DOHH2 (cell line): ENCODE results near the gene NLRC3.

ENCODE experiments used
- CTCF ChIP-seq: fragments of 200-600 bp; sonication (generic); IDR thresholded peaks from one replicate; pipeline ENCODE4 v1.5.1; 2014; ENCODE audit warnings: antibody characterized with exemption, mild to moderate bottlenecking, low read depth, low read length; ENCODE audit not compliant: poor library complexity, severe bottlenecking
- EZH2phosphoT487 ChIP-seq: fragments of 200-600 bp; sonication (generic); IDR thresholded peaks from 2 replicates; pipeline ENCODE4 v1.6.1; 2017; ENCODE audit warnings: borderline replicate concordance, mild to moderate bottlenecking, antibody characterized with exemption, low read length, moderate library complexity, mixed read lengths

- TF ChIP-seq EZH2phosphoT487, result no peak
- TF ChIP-seq CTCF, result no peak
Measured at GRCh38 chr16:3538222-3538621, 39.0 kb downstream of the NLRC3 start.
